Gastrocnemius medialis (tissue), 4 donors: ENCODE measurements around the gene LASP1NB.
A peak's percentile ranks its signal among the peaks of the same experiment; 100 is the strongest.

ENCODE experiments used
- ATAC-seq, 2 donors: fragments of 150-250 bp; one replicate each; pipeline ENCODE4 v1.9.1; 2016
- DNase-seq, 2 donors: peaks; one replicate each; pipeline ENCODE4 v3.0.0-alpha.2; 2019
- H3K27ac ChIP-seq, 4 donors: fragments of 200-600 bp; sonication (generic); 1 replicate in 1 of 4; 2 replicates in 3 of 4; pipeline ENCODE4 v1.5.1; 2016 to 2018; ENCODE audit warnings: mild to moderate bottlenecking in 2 of 4, moderate library complexity in 1 of 4
- H3K27me3 ChIP-seq, 3 donors: fragments of 200-600 bp; sonication (generic) in 2 of 3; 1 replicate in 1 of 3; 2 replicates in 2 of 3; pipeline versions ENCODE4 v1.5.1 to v1.6.0; 2016 to 2019; ENCODE audit warnings: mild to moderate bottlenecking in 1 of 3, moderate library complexity in 1 of 3
- H3K36me3 ChIP-seq, 2 donors: fragments of 200-600 bp; sonication (generic) in 1 of 2; one replicate each; pipeline ENCODE4 v1.5.1; 2017 to 2018
- H3K4me1 ChIP-seq, 2 donors: fragments of 200-600 bp; sonication (generic) in 1 of 2; one replicate each; pipeline ENCODE4 v1.5.1; 2016 to 2017; ENCODE audit warnings: mild to moderate bottlenecking in 2 of 2
- H3K4me3 ChIP-seq, 4 donors: fragments of 200-600 bp; sonication (generic) in 3 of 4; 1 replicate in 1 of 4; 2 replicates in 3 of 4; pipeline ENCODE4 v1.5.1; 2016 to 2019; ENCODE audit warnings: mild to moderate bottlenecking in 2 of 4
- H3K9me3 ChIP-seq, 3 donors: fragments of 200-600 bp; sonication (generic) in 2 of 3; 1 replicate in 1 of 3; 2 replicates in 2 of 3; pipeline ENCODE4 v1.5.1; 2016 to 2019
- CTCF ChIP-seq, 5 experiments: fragments of 450-650 bp in 3 of 5; fragments of 200-600 bp in 2 of 5; sonication (generic) in 2 of 5; IDR thresholded peaks in 4 of 5; conservative IDR thresholded peaks in 1 of 5; 1 replicate in 4 of 5; 2 replicates in 1 of 5; pipeline ENCODE4 v1.5.1; 2016 to 2019; ENCODE audit warnings: antibody characterized with exemption in 5 of 5, mild to moderate bottlenecking in 3 of 5, moderate library complexity in 3 of 5
- POLR2A ChIP-seq, 2 donors: fragments of 450-650 bp; IDR thresholded peaks; one replicate each; pipeline ENCODE4 v1.6.1; 2017; ENCODE audit warnings: antibody characterized with exemption in 2 of 2, mild to moderate bottlenecking in 2 of 2, moderate library complexity in 2 of 2
- in situ Hi-C, 4 donors: fragments of 200-750 bp; cut with MboI; loops; one replicate each; pipeline versions ENCODE4 v1.15.0 to v1.8.0; 2017; ENCODE audit warnings: low sequenced_read_pairs in 4 of 4
- intact Hi-C: fragments of 100-400 bp; cut with DNase I; formaldehyde crosslinking; loops from one replicate; pipeline ENCODE4 v1.15.1; 2023; ENCODE audit warnings: low total_unique reads

LASP1NB gene

GRCh38 chr17:38891441-38891840, 34.0 kb upstream of the LASP1NB start:
- Histone ChIP-seq H3K9me3 (no peaks in the 10 kb centered on the region), H3K27ac (peak overlapping the region in 1 of 4 donors; percentile 32), H3K27me3 (no peaks in the 10 kb centered on the region), H3K4me3 (no peak overlapping the region), H3K36me3 (peaks cover 0 to 10% of the 10 kb centered on the region in 2 donors), H3K4me1 (peaks cover 16 to 30% of the 10 kb centered on the region in 2 donors)
- intact Hi-C loops (no loop called here), in situ Hi-C loops (loop anchor here in 1 of 4 donors (25.0 kb wide), 1 partner anchor 96 kb away; no protein-coding TSS in a partner anchor)
- TF ChIP-seq CTCF (IDR thresholded peaks at IDR 0.05 in 4 of 5, conservative IDR thresholded peaks at IDR 0.05 in 1 of 5) (no peak), POLR2A (IDR thresholded peaks at IDR 0.05) (no peak)
- DNase-seq: no peak
- ATAC-seq: no peak

GRCh38 chr17:38892083-38892482, 33.3 kb upstream of the LASP1NB start:
- H3K4me1 ChIP-seq: peaks cover 20 to 32% of the 10 kb centered on the region in 2 donors
- ATAC-seq: no peak
- intact Hi-C loops: no loop called here
- DNase-seq: no peak
- TF ChIP-seq CTCF (IDR thresholded peaks at IDR 0.05 in 4 of 5, conservative IDR thresholded peaks at IDR 0.05 in 1 of 5) (no peak), POLR2A (IDR thresholded peaks at IDR 0.05) (no peak)
- in situ Hi-C loops: loop anchor here in 1 of 4 donors (25.0 kb wide), 1 partner anchor 95 kb away; no protein-coding TSS in a partner anchor
- no peaks in the 10 kb centered on the region for H3K27me3 ChIP-seq
- H3K9me3 ChIP-seq: no peaks in the 10 kb centered on the region
- H3K36me3 ChIP-seq: peaks cover 0 to 10% of the 10 kb centered on the region in 2 donors
- peak overlapping the region in 1 of 4 donors; percentile 32 for H3K27ac ChIP-seq
- H3K4me3 ChIP-seq: no peak overlapping the region

- H3K36me3 ChIP-seq: peaks cover 0 to 10% of the 10 kb centered on the region in 2 donors
- H3K9me3 ChIP-seq: no peaks in the 10 kb centered on the region
- peaks cover 26 to 34% of the 10 kb centered on the region in 2 donors for H3K4me1 ChIP-seq
- H3K27ac ChIP-seq: peak overlapping the region in 1 of 4 donors; percentile 32
- H3K27me3 ChIP-seq: no peaks in the 10 kb centered on the region
- in situ Hi-C loops: loop anchor here in 1 of 4 donors (25.0 kb wide), 1 partner anchor 95 kb away; no protein-coding TSS in a partner anchor
- ATAC-seq: no peak
- intact Hi-C loops: no loop called here
- no peak overlapping the region for H3K4me3 ChIP-seq
- TF ChIP-seq POLR2A (IDR thresholded peaks at IDR 0.05) (no peak), CTCF (IDR thresholded peaks at IDR 0.05 in 4 of 5, conservative IDR thresholded peaks at IDR 0.05 in 1 of 5) (no peak)
- no peak for DNase-seq
These were observed 32.8 kb upstream of the LASP1NB start for GRCh38 chr17:38892620-38893019.

- no peak for ATAC-seq
- DNase-seq: no peak
- in situ Hi-C loops (loop anchor here in 1 of 4 donors (25.0 kb wide), 1 partner anchor 94 kb away; no protein-coding TSS in a partner anchor), intact Hi-C loops (no loop called here)
- H3K9me3 ChIP-seq: no peaks in the 10 kb centered on the region
- TF ChIP-seq POLR2A (IDR thresholded peaks at IDR 0.05) (no peak), CTCF (IDR thresholded peaks at IDR 0.05 in 4 of 5, conservative IDR thresholded peaks at IDR 0.05 in 1 of 5) (no peak)
- no peaks in the 10 kb centered on the region for H3K27me3 ChIP-seq
- peak overlapping the region; percentile 50 to 78 (median 68) for H3K27ac ChIP-seq
- H3K4me3 ChIP-seq: no peak overlapping the region
- H3K36me3 ChIP-seq: peaks cover 0 to 10% of the 10 kb centered on the region in 2 donors
- H3K4me1 ChIP-seq: peaks cover 31 to 39% of the 10 kb centered on the region in 2 donors
These were observed 32.3 kb upstream of the LASP1NB start for GRCh38 chr17:38893113-38893512.
